ENCODE data around the gene ASB6.

The ASB6 gene

GRCh38 chr9:129679537-129679936, 37.6 kb upstream of the ASB6 start:
- H3K36me3 ChIP-seq, result no peaks in the 10 kb centered on the region
- H3K27ac ChIP-seq, result no peak overlapping the region
- peaks cover 0 to 35% (median 0%) of the 10 kb centered on the region in 11 experiments; a peak in 9 of 22 replicates for H3K27me3 ChIP-seq
- 0 out of 20 replicates have a peak, but pooled peaks cover 0 to 5% (median 0%) of the 10 kb centered on the region in 10 experiments for H3K4me1 ChIP-seq
- no peak overlapping the region for H3K9ac ChIP-seq
- TF ChIP-seq Cebpa-rat (IDR thresholded peaks at IDR 0.05), result no peak
- no peak overlapping the region for H3K4me3 ChIP-seq
- H3K9me3 ChIP-seq (replicated peaks in 1 of 11), result no peaks in the 10 kb centered on the region
- H3K4me2 ChIP-seq, result no peak overlapping the region
- H4K20me1 ChIP-seq, result no peaks in the 10 kb centered on the region

GRCh38 chr9:129678844-129679243, 36.9 kb upstream of the ASB6 start:
- 0 out of 20 replicates have a peak, but pooled peaks cover 0 to 5% (median 0%) of the 10 kb centered on the region in 10 experiments for H3K4me1 ChIP-seq
- H3K9ac ChIP-seq, result no peak overlapping the region
- H4K20me1 ChIP-seq, result no peaks in the 10 kb centered on the region; a peak in 1 of 22 replicates
- H3K27me3 ChIP-seq, result peaks cover 0 to 35% (median 0%) of the 10 kb centered on the region in 11 experiments; a peak in 9 of 22 replicates
- H3K36me3 ChIP-seq, result no peaks in the 10 kb centered on the region
- TF ChIP-seq Cebpa-rat (IDR thresholded peaks at IDR 0.05), result no peak
- H3K4me2 ChIP-seq, result no peak overlapping the region
- no peaks in the 10 kb centered on the region for H3K9me3 ChIP-seq (replicated peaks in 1 of 11)
- H3K27ac ChIP-seq, result no peak overlapping the region
- no peak overlapping the region for H3K4me3 ChIP-seq

- 0 out of 20 replicates have a peak, but pooled peaks cover 0 to 5% (median 0%) of the 10 kb centered on the region in 10 experiments for H3K4me1 ChIP-seq
- H3K4me2 ChIP-seq, result no peak overlapping the region
- H3K27ac ChIP-seq, result no peak overlapping the region
- no peaks in the 10 kb centered on the region for H3K9me3 ChIP-seq (replicated peaks in 1 of 11)
- TF ChIP-seq Cebpa-rat (IDR thresholded peaks at IDR 0.05), result no peak
- no peak overlapping the region for H3K4me3 ChIP-seq
- peaks cover 0 to 35% (median 0%) of the 10 kb centered on the region in 11 experiments; a peak in 9 of 22 replicates for H3K27me3 ChIP-seq
- H3K9ac ChIP-seq, result no peak overlapping the region
- no peaks in the 10 kb centered on the region for H3K36me3 ChIP-seq
- no peaks in the 10 kb centered on the region; a peak in 2 of 22 replicates for H4K20me1 ChIP-seq
Observed at GRCh38 chr9:129677456-129677855, 35.5 kb upstream of the ASB6 start.

- peaks cover 0 to 35% (median 0%) of the 10 kb centered on the region in 11 experiments; a peak in 9 of 22 replicates for H3K27me3 ChIP-seq
- H3K4me1 ChIP-seq, result peaks cover 0 to 6% (median 0%) of the 10 kb centered on the region in 10 experiments; a peak in 4 of 20 replicates
- H3K9ac ChIP-seq, result no peak overlapping the region
- H3K27ac ChIP-seq, result no peak overlapping the region
- no peaks in the 10 kb centered on the region; a peak in 2 of 22 replicates for H4K20me1 ChIP-seq
- H3K36me3 ChIP-seq, result no peaks in the 10 kb centered on the region
- H3K9me3 ChIP-seq (replicated peaks in 1 of 11), result no peaks in the 10 kb centered on the region
- H3K4me2 ChIP-seq, result no peak overlapping the region
- no peak overlapping the region for H3K4me3 ChIP-seq
- no peak for TF ChIP-seq Cebpa-rat (IDR thresholded peaks at IDR 0.05)
Observed at GRCh38 chr9:129676975-129677374, 35.0 kb upstream of the ASB6 start.

GRCh38 chr9:129676287-129676686, 34.3 kb upstream of the ASB6 start:
- no peaks in the 10 kb centered on the region for H3K9me3 ChIP-seq (replicated peaks in 1 of 11)
- peaks cover 0 to 35% (median 0%) of the 10 kb centered on the region in 11 experiments; a peak in 10 of 22 replicates for H3K27me3 ChIP-seq
- H3K4me2 ChIP-seq, result no peak overlapping the region
- no peak overlapping the region for H3K9ac ChIP-seq
- no peak overlapping the region for H3K27ac ChIP-seq
- no peaks in the 10 kb centered on the region for H3K36me3 ChIP-seq
- no peak for TF ChIP-seq Cebpa-rat (IDR thresholded peaks at IDR 0.05)
- no peaks in the 10 kb centered on the region; a peak in 2 of 22 replicates for H4K20me1 ChIP-seq
- H3K4me3 ChIP-seq, result no peak overlapping the region
- peaks cover 0 to 9% (median 4%) of the 10 kb centered on the region in 10 experiments; a peak in 12 of 20 replicates for H3K4me1 ChIP-seq

- H3K27me3 ChIP-seq, result peaks cover 0 to 35% (median 0%) of the 10 kb centered on the region in 11 experiments; a peak in 10 of 22 replicates
Observed at GRCh38 chr9:129675620-129676019, 33.7 kb upstream of the ASB6 start.

GRCh38 chr9:129674229-129674628, 32.3 kb upstream of the ASB6 start:
- no peak overlapping the region for H3K27ac ChIP-seq
- peaks cover 0 to 35% (median 4%) of the 10 kb centered on the region in 11 experiments; a peak in 12 of 22 replicates for H3K27me3 ChIP-seq
- H3K9ac ChIP-seq, result no peak overlapping the region
- no peak overlapping the region for H3K4me3 ChIP-seq
- H3K9me3 ChIP-seq (replicated peaks in 1 of 11), result no peaks in the 10 kb centered on the region
- H3K4me2 ChIP-seq, result no peak overlapping the region; a peak in 1 of 22 replicates
- peaks cover 7 to 30% (median 22%) of the 10 kb centered on the region in 10 experiments; a peak in 16 of 20 replicates for H3K4me1 ChIP-seq
- TF ChIP-seq Cebpa-rat (IDR thresholded peaks at IDR 0.05), result no peak
- no peaks in the 10 kb centered on the region for H3K36me3 ChIP-seq
- no peaks in the 10 kb centered on the region; a peak in 2 of 22 replicates for H4K20me1 ChIP-seq

More at GRCh38 chr9:129675620-129676019, 33.7 kb upstream of the ASB6 start:
- Histone ChIP-seq H3K9ac (no peak overlapping the region), H3K9me3 (replicated peaks in 1 of 11) (no peaks in the 10 kb centered on the region), H3K27ac (no peak overlapping the region), H4K20me1 (no peaks in the 10 kb centered on the region; a peak in 2 of 22 replicates), H3K36me3 (no peaks in the 10 kb centered on the region), H3K4me1 (peaks cover 0 to 16% (median 10%) of the 10 kb centered on the region in 10 experiments; a peak in 14 of 20 replicates), H3K4me3 (no peak overlapping the region), H3K4me2 (no peak overlapping the region)
- TF ChIP-seq Cebpa-rat (IDR thresholded peaks at IDR 0.05), result no peak

GRCh38 chr9:129673602-129674001, 31.7 kb upstream of the ASB6 start:
- H3K4me3 ChIP-seq, result no peak overlapping the region
- TF ChIP-seq Cebpa-rat (IDR thresholded peaks at IDR 0.05), result no peak
- no peaks in the 10 kb centered on the region for H3K9me3 ChIP-seq (replicated peaks in 1 of 11)
- H3K36me3 ChIP-seq, result no peaks in the 10 kb centered on the region
- H3K27ac ChIP-seq, result no peak overlapping the region
- H4K20me1 ChIP-seq, result no peaks in the 10 kb centered on the region; a peak in 2 of 22 replicates
- peaks cover 0 to 35% (median 10%) of the 10 kb centered on the region in 11 experiments; a peak in 11 of 22 replicates for H3K27me3 ChIP-seq
- peaks cover 7 to 36% (median 26%) of the 10 kb centered on the region in 10 experiments; a peak in 16 of 20 replicates for H3K4me1 ChIP-seq
- no peak overlapping the region for H3K9ac ChIP-seq
- no peak overlapping the region for H3K4me2 ChIP-seq

GRCh38 chr9:129672702-129673101, 30.8 kb upstream of the ASB6 start:
- no peaks in the 10 kb centered on the region; a peak in 2 of 22 replicates for H4K20me1 ChIP-seq
- H3K27me3 ChIP-seq, result peaks cover 6 to 35% (median 19%) of the 10 kb centered on the region in 11 experiments; a peak in 19 of 22 replicates
- H3K36me3 ChIP-seq, result no peaks in the 10 kb centered on the region
- no peak for TF ChIP-seq Cebpa-rat (IDR thresholded peaks at IDR 0.05)
- H3K4me3 ChIP-seq, result no peak overlapping the region
- H3K9me3 ChIP-seq (replicated peaks in 1 of 11), result no peaks in the 10 kb centered on the region
- no peak overlapping the region for H3K4me2 ChIP-seq
- H3K9ac ChIP-seq, result no peak overlapping the region
- H3K27ac ChIP-seq, result no peak overlapping the region
- peaks cover 7 to 36% (median 26%) of the 10 kb centered on the region in 10 experiments; a peak in 16 of 20 replicates for H3K4me1 ChIP-seq
